GM21381 (cell line): ENCODE results near the gene GRIN3A.
"Not testable (repeated sequence)": the region's sequence is repeated elsewhere in the genome, so short reads cannot be mapped to it uniquely, and the experiment has no call there.

Experiments used
- ATAC-seq: cut with Tn5 transposase; IDR thresholded peaks from one replicate; pipeline ENCODE4 v1.9.1; 2021; ENCODE audit warnings: mild to moderate bottlenecking, moderate library complexity; ENCODE audit not compliant: unreplicated experiment

The GRIN3A gene

GRCh38 chr9:101738566-101739183, at the start of gene GRIN3A:
Gene GRIN3A (minus strand): TSS chr9:101738647. CDS start chr9:101737979, 668 bp downstream.
- no peak for ATAC-seq

GRCh38 chr9:101787891-101788290, 49.4 kb upstream of the GRIN3A start:
- no peak for ATAC-seq

- ATAC-seq, result no peak
Observed at GRCh38 chr9:101778332-101778731, 39.9 kb upstream of the GRIN3A start.

- ATAC-seq, result no peak
Observed at GRCh38 chr9:101764472-101764871, 26.0 kb upstream of the GRIN3A start.

GRCh38 chr9:101758304-101758930, 20.0 kb upstream of the GRIN3A start:
- ATAC-seq, result no peak

GRCh38 chr9:101753716-101754115, 15.3 kb upstream of the GRIN3A start:
- ATAC-seq, result no peak

GRCh38 chr9:101751895-101752294, 13.4 kb upstream of the GRIN3A start:
- ATAC-seq, result no peak

GRCh38 chr9:101739311-101739710, 864 bp upstream of the GRIN3A start:
- no peak for ATAC-seq

- ATAC-seq, result no peak
Observed at GRCh38 chr9:101737705-101738565, 512 bp downstream of the GRIN3A start.

GRCh38 chr9:101737165-101737704, 1.2 kb downstream of the GRIN3A start:
- no peak for ATAC-seq

- no peak for ATAC-seq
Observed at GRCh38 chr9:101736717-101737116, 1.7 kb downstream of the GRIN3A start.

GRCh38 chr9:101731429-101731828, 7.0 kb downstream of the GRIN3A start:
- no peak for ATAC-seq

GRCh38 chr9:101727612-101728524, 10.6 kb downstream of the GRIN3A start:
- peak; percentile 96 for ATAC-seq

- ATAC-seq, result not testable (repeated sequence)
Observed at GRCh38 chr9:101724271-101724670, 14.2 kb downstream of the GRIN3A start.

- ATAC-seq, result no peak
Observed at GRCh38 chr9:101718192-101718591, 20.3 kb downstream of the GRIN3A start.

- ATAC-seq, result no peak
Observed at GRCh38 chr9:101716629-101717028, 21.8 kb downstream of the GRIN3A start.

- ATAC-seq, result no peak
Observed at GRCh38 chr9:101711330-101711941, 27.0 kb downstream of the GRIN3A start.

- ATAC-seq, result no peak
Observed at GRCh38 chr9:101708855-101709254, 29.6 kb downstream of the GRIN3A start.

GRCh38 chr9:101707721-101708120, 30.7 kb downstream of the GRIN3A start:
- ATAC-seq, result no peak

GRCh38 chr9:101706997-101707396, 31.4 kb downstream of the GRIN3A start:
- ATAC-seq, result no peak
